SK-N-SH treated with all-trans-retinoic acid at 6 μM for 48 hours (cell line): ENCODE results near the gene PRKAA1.

Experiments used
- ATAC-seq: fragments of 200-7000 bp; cut with Tn5 transposase; 3 replicates; pipeline ENCODE4 v1.9.1; 2020; ENCODE audit warnings: mild to moderate bottlenecking, moderate library complexity
- BACH2 ChIP-seq: fragments of 250-450 bp; sonication (Bioruptor Pico); IDR thresholded peaks from 2 replicates; pipeline ENCODE4 v1.9.0; 2021; ENCODE audit warnings: mild to moderate bottlenecking, borderline replicate concordance
- ESRRG ChIP-seq: fragments of 250-450 bp; sonication (Bioruptor Pico); IDR thresholded peaks from 2 replicates; pipeline ENCODE4 v1.6.1; 2021; ENCODE audit warnings: mild to moderate bottlenecking
- GLIS3 ChIP-seq: fragments of 250-450 bp; sonication (Bioruptor Pico); IDR thresholded peaks from 2 replicates; pipeline ENCODE4 v1.5.0; 2020; ENCODE audit warnings: mild to moderate bottlenecking, moderate library complexity
- OSR1 ChIP-seq: fragments of 250-450 bp; sonication (Bioruptor Pico); IDR thresholded peaks from 2 replicates; pipeline ENCODE4 v1.8.0; 2022; ENCODE audit warnings: moderate library complexity, mild to moderate bottlenecking, inconsistent platforms
- RARB ChIP-seq: fragments of 250-450 bp; sonication (Bioruptor Pico); IDR thresholded peaks from 2 replicates; pipeline ENCODE4 v1.8.0; 2021; ENCODE audit warnings: mild to moderate bottlenecking, moderate library complexity
- TCF4 ChIP-seq: fragments of 250-450 bp; sonication (Bioruptor Pico); IDR thresholded peaks from 2 replicates; pipeline ENCODE4 v1.8.0; 2021; ENCODE audit warnings: mild to moderate bottlenecking, moderate library complexity, borderline replicate concordance
- TOX ChIP-seq: fragments of 250-450 bp; sonication (Bioruptor Pico); IDR thresholded peaks from 2 replicates; pipeline ENCODE4 v1.8.0; 2021; ENCODE audit warnings: mild to moderate bottlenecking, moderate library complexity, borderline replicate concordance
- ZC3H10 ChIP-seq: fragments of 250-450 bp; sonication (Bioruptor Pico); IDR thresholded peaks from 2 replicates; pipeline ENCODE4 v1.5.1; 2021; ENCODE audit warnings: mild to moderate bottlenecking, moderate library complexity
- ZFP3 ChIP-seq: fragments of 250-450 bp; sonication (Bioruptor Pico); IDR thresholded peaks from 2 replicates; pipeline ENCODE4 v1.5.0; 2020; ENCODE audit warnings: mild to moderate bottlenecking, moderate library complexity
- ZFP30 ChIP-seq: fragments of 450-650 bp; formaldehyde crosslinking; IDR thresholded peaks from 2 replicates; pipeline ENCODE4 v1.5.0; 2022; ENCODE audit warnings: mild to moderate bottlenecking, moderate library complexity
- ZNF70 ChIP-seq: fragments of 450-650 bp; formaldehyde crosslinking; IDR thresholded peaks from 2 replicates; pipeline ENCODE4 v1.5.0; 2020; ENCODE audit warnings: mild to moderate bottlenecking, moderate library complexity
- ZNF8 ChIP-seq: fragments of 450-650 bp; formaldehyde crosslinking; IDR thresholded peaks from 2 replicates; pipeline ENCODE4 v1.5.0; 2020; ENCODE audit warnings: mild to moderate bottlenecking, moderate library complexity
- TF ChIP-seq, protein P1 (sequence below): fragments of 250-450 bp; sonication (Bioruptor Pico); IDR thresholded peaks from 2 replicates; pipeline ENCODE4 v1.8.0; 2020; ENCODE audit warnings: mild to moderate bottlenecking, moderate library complexity, borderline replicate concordance
- TF ChIP-seq, protein P2 (sequence below): fragments of 250-450 bp; sonication (Bioruptor Pico); IDR thresholded peaks from 2 replicates; pipeline ENCODE4 v1.5.1; 2020; ENCODE audit warnings: low read depth, mild to moderate bottlenecking, moderate library complexity
- TF ChIP-seq, protein P3 (sequence below): fragments of 250-450 bp; sonication (Bioruptor Pico); IDR thresholded peaks from 2 replicates; pipeline ENCODE4 v1.8.0; 2021; ENCODE audit warnings: low read depth, mild to moderate bottlenecking, moderate library complexity, borderline replicate concordance
- TF ChIP-seq, protein P4 (sequence below): fragments of 250-450 bp; sonication (Bioruptor Pico); IDR thresholded peaks from 2 replicates; pipeline ENCODE4 v1.5.0; 2020; ENCODE audit warnings: mild to moderate bottlenecking, moderate library complexity
- TF ChIP-seq, protein P5 (sequence below): fragments of 250-450 bp; sonication (Bioruptor Pico); IDR thresholded peaks from 2 replicates; pipeline ENCODE4 v1.5.1; 2021; ENCODE audit warnings: mild to moderate bottlenecking, moderate library complexity

Gene PRKAA1

DNA sequence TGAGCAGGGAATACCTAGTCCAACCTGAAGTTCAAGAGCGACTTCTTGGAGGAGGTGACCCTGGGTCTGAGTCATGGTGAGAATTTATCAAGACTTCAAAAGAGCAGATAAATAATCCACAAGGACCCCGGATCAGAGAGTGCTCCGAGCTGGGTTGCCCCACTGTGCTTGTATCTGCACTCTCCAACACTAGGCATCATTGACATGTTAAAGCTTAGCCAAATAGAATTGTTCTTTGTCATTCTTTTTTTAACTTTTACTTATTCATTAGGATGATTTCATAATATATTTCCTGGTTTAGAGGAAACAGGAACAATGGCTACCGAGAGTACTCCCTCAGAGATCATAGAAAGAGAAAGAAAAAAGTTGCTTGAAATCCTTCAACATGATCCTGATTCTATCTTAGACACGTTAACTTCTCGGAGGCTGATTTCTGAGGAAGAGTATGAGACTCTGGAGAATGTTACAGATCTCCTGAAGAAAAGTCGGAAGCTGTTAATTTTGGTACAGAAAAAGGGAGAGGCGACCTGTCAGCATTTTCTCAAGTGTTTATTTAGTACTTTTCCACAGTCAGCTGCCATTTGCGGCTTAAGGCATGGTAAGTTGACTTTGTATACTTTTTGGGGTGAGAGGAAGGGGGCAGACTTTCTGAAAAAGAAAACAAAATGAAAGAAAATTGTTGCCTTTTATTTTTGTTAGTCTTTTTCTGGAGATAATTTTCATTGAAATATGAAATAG is 43.1 kb upstream of the PRKAA1 start, which contains the start of gene CARD6:
Gene CARD6 (plus strand): TSS at position 300 of the 738 bp plus-strand sequence. CDS start 16 bp downstream, at position 316.
- TF ChIP-seq ZFP30 (CRISPR knock-in tag) (no peak), OSR1 (CRISPR knock-in tag) (no peak), BACH2 (no peak), TCF4 (CRISPR knock-in tag) (no peak)
- TF ChIP-seq, protein P1, sequence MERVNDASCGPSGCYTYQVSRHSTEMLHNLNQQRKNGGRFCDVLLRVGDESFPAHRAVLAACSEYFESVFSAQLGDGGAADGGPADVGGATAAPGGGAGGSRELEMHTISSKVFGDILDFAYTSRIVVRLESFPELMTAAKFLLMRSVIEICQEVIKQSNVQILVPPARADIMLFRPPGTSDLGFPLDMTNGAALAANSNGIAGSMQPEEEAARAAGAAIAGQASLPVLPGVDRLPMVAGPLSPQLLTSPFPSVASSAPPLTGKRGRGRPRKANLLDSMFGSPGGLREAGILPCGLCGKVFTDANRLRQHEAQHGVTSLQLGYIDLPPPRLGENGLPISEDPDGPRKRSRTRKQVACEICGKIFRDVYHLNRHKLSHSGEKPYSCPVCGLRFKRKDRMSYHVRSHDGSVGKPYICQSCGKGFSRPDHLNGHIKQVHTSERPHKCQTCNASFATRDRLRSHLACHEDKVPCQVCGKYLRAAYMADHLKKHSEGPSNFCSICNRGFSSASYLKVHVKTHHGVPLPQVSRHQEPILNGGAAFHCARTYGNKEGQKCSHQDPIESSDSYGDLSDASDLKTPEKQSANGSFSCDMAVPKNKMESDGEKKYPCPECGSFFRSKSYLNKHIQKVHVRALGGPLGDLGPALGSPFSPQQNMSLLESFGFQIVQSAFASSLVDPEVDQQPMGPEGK (CRISPR knock-in tag) = no peak
- no peak for ATAC-seq

DNA sequence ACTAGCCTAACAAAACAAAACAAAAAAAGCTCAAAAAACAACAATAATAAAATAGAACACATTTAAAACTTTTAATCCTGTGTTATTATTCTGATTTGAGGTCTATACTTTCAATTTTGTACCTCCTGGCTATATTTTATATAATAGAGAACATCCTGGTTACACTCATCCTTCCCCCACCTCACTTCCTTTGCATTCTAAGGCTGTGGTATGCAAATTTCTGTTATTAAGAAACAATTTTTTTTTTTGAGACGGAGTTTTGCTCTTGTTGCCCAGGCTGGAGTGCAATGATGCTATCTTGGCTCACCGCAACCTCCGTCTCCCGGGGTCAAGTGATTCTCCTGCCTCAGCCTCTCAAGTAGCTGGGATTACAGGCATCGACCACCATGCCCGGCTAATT is 39.9 kb upstream of the PRKAA1 start:
- no peak for TF ChIP-seq RARB (CRISPR knock-in tag)
- no peak for ATAC-seq

DNA sequence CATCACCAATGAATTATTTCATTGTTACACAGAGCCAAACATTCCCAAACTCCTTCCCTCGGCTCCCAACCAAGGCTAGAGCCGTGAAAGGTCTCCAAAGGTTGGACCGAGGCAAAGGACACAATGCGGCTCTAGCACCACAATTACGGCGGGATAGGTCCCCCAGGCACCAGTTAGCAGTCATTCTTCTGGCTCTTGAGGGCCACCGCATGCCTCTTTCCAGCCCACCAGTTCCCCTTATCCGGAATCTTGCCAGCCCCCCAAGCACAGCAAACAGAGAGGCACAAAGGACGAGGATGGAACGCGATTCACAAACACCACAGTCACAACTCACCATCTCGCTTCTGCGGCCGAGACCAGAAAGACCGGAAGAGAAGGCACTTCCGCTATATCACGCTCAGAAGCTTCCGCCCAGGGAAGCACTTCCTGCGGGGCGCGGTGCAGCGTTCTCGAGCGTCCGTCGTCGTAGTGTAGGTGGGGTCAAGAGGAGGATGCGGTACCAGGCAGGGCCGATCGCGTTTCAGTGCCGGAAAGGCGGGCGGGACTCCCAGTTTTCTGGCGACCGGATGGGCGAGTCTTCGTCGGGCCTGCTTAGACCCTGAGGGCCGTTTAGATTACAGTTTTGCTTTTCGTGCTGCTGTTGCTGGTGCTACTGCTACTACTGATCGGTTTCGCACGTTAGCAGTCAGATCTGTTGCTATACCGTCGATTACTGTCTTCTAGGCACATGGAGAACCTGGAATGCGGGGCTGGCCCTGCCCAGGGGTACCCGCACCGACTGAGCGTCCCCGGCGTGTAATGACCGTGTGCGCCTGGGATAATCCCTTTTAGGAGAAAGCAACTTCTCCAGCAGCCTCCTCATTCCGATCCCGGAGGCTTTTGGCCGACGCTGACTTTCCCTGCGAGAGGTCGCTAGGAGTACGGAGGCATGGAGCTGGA is 36.9 kb upstream of the PRKAA1 start, which contains the start of gene RPL37:
Gene RPL37 (minus strand): TSS at position 374 of the 939 bp plus-strand sequence. CDS start 37 bp downstream, at position 337.
- peak; percentile 98 for ATAC-seq
- TF ChIP-seq RARB (CRISPR knock-in tag) = no peak
- no peak for TF ChIP-seq TCF4 (CRISPR knock-in tag)
- peak; percentile 55; the same call in 1 of the 2 replicates for TF ChIP-seq ESRRG (CRISPR knock-in tag)
- TF ChIP-seq, protein P2, sequence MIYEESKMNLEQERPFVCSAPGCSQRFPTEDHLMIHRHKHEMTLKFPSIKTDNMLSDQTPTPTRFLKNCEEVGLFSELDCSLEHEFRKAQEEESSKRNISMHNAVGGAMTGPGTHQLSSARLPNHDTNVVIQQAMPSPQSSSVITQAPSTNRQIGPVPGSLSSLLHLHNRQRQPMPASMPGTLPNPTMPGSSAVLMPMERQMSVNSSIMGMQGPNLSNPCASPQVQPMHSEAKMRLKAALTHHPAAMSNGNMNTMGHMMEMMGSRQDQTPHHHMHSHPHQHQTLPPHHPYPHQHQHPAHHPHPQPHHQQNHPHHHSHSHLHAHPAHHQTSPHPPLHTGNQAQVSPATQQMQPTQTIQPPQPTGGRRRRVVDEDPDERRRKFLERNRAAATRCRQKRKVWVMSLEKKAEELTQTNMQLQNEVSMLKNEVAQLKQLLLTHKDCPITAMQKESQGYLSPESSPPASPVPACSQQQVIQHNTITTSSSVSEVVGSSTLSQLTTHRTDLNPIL (CRISPR knock-in tag) = peak; percentile 19; the same call in 1 of the 2 replicates
- TF ChIP-seq, protein P3, sequence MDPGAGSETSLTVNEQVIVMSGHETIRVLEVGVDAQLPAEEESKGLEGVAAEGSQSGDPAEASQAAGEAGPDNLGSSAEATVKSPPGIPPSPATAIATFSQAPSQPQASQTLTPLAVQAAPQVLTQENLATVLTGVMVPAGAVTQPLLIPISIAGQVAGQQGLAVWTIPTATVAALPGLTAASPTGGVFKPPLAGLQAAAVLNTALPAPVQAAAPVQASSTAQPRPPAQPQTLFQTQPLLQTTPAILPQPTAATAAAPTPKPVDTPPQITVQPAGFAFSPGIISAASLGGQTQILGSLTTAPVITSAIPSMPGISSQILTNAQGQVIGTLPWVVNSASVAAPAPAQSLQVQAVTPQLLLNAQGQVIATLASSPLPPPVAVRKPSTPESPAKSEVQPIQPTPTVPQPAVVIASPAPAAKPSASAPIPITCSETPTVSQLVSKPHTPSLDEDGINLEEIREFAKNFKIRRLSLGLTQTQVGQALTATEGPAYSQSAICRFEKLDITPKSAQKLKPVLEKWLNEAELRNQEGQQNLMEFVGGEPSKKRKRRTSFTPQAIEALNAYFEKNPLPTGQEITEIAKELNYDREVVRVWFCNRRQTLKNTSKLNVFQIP = peak; percentile 84; the same call in 1 of the 2 replicates
- TF ChIP-seq ZFP3 (CRISPR knock-in tag) = peak; percentile 74
- 0 out of 2 replicates have a peak, but pooled peaks have one; percentile 5 for TF ChIP-seq ZNF70 (CRISPR knock-in tag)
- no peak for TF ChIP-seq GLIS3
- TF ChIP-seq, protein P4, sequence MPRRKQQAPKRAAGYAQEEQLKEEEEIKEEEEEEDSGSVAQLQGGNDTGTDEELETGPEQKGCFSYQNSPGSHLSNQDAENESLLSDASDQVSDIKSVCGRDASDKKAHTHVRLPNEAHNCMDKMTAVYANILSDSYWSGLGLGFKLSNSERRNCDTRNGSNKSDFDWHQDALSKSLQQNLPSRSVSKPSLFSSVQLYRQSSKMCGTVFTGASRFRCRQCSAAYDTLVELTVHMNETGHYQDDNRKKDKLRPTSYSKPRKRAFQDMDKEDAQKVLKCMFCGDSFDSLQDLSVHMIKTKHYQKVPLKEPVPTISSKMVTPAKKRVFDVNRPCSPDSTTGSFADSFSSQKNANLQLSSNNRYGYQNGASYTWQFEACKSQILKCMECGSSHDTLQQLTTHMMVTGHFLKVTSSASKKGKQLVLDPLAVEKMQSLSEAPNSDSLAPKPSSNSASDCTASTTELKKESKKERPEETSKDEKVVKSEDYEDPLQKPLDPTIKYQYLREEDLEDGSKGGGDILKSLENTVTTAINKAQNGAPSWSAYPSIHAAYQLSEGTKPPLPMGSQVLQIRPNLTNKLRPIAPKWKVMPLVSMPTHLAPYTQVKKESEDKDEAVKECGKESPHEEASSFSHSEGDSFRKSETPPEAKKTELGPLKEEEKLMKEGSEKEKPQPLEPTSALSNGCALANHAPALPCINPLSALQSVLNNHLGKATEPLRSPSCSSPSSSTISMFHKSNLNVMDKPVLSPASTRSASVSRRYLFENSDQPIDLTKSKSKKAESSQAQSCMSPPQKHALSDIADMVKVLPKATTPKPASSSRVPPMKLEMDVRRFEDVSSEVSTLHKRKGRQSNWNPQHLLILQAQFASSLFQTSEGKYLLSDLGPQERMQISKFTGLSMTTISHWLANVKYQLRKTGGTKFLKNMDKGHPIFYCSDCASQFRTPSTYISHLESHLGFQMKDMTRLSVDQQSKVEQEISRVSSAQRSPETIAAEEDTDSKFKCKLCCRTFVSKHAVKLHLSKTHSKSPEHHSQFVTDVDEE (CRISPR knock-in tag) = no peak
- TF ChIP-seq, protein P1 (CRISPR knock-in tag) = no peak
- TF ChIP-seq, protein P5, sequence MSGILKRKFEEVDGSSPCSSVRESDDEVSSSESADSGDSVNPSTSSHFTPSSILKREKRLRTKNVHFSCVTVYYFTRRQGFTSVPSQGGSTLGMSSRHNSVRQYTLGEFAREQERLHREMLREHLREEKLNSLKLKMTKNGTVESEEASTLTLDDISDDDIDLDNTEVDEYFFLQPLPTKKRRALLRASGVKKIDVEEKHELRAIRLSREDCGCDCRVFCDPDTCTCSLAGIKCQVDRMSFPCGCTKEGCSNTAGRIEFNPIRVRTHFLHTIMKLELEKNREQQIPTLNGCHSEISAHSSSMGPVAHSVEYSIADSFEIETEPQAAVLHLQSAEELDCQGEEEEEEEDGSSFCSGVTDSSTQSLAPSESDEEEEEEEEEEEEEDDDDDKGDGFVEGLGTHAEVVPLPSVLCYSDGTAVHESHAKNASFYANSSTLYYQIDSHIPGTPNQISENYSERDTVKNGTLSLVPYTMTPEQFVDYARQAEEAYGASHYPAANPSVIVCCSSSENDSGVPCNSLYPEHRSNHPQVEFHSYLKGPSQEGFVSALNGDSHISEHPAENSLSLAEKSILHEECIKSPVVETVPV (CRISPR knock-in tag) = 0 out of 2 replicates have a peak, but pooled peaks have one; percentile 33
- TF ChIP-seq TOX (CRISPR knock-in tag) = peak; percentile 6; the same call in 1 of the 2 replicates
- TF ChIP-seq ZC3H10 = no peak
- TF ChIP-seq ZNF8 (CRISPR knock-in tag) = peak; percentile 27; the same call in 1 of the 2 replicates
